SK-N-MC (cell line): ENCODE results near the gene CNKSR1.

ENCODE experiments used
- EZH2 ChIP-seq: fragments of 200-600 bp; sonication (generic); IDR thresholded peaks from one replicate; pipeline ENCODE4 v1.6.1; 2017; ENCODE audit warnings: antibody characterized with exemption
- FOXP2 ChIP-seq: optimal IDR thresholded peaks from 2 replicates; pipeline ENCODE3; 2011; ENCODE audit warnings: mild to moderate bottlenecking, moderate library complexity; ENCODE audit not compliant: insufficient read depth; ENCODE audit errors: extremely low read length, control extremely low read depth
- POLR2AphosphoS5 ChIP-seq: IDR thresholded peaks from 2 replicates; pipeline ENCODE4 v1.6.1; 2012; ENCODE audit warnings: mild to moderate bottlenecking, low read depth, low read length, borderline replicate concordance

DNA sequence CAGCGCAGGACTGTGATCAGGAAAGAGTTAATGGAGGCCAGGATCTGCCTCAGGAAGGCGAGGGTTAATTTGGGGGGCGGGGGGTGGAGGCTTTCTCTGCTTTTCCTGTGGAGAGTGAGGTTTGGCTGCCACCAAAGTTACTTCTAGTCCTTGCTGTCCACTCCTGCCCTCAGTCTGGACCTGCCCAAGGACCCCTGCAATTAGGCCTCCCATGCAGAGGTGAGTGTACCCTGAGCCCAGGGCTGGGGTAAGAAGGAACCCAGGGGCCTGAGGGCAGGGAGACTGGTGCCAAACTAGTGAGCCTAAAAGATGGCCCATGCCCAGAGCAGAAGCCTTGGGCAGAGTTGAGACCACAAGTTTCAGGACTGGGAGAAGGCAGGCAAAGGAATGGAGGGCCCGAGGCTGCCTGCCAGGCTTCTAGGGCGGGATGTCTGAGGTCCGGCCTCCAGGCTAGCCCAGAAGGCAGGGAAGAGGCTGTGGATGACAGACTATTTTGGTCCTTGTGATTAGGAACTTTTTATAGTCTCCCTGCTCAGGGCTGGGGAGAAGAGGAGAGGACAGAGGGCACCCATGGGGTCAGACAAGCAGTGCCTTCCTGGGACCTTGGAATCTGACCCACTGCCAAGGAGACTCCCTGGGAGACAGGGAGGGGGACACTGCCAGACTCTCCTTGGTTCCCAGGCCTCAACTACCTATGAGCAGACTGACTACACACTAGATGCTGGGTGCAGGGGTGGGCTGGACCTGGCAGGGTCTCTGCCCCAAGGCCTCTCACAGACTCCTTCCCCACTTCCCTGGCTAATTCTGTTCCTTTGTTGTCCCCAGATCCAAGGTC lies 18.2 kb upstream of the CNKSR1 start, which contains the start of gene FAM110D:
- no peak for TF ChIP-seq FOXP2
- TF ChIP-seq EZH2, result no peak
- no peak for TF ChIP-seq POLR2AphosphoS5
